ENCODE data around the gene INPP5D. TPM values are rescaled to one million over a fixed set of nuclear protein-coding genes. Genes with fewer than 3 reads are reported as not detected.

INPP5D gene
- total RNA-seq, 2 experiments from 2014 or later = 129 to 135 TPM

DNA sequence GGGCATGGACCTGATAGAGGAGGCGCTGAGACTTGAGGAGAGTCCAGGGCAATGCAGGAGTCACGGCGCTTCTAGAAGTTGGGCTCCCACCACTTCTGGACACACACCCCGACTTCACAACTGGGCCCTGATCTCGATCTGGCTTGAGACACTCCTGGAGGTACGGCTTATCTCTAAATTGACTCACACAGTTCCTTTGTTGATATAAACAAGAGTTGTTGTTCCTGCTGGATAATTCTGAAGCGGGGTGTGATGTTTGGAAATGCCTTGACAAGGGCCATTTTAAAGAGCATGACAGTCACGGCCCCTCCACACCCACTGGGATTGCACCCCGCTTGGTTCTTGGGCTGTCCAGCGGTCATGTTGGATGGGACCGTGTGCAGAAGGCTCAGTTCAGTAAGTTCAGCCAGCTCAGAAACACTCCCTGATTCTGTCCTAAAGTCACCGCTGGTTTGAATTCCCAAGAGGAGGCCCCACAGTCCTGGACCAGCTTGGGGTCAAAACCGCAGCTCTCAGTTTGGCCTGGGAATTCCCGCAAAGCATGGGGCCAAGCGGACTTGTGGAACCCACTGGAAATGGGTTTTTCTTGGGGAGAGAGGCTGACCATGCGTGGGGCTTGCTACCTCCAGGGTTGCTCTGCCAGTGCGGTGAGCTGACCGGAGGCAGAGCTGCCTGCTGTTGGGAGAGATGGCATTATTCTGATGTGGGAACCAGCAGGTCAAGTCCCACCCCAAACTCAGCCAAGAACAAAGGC lies 37.0 kb upstream of the INPP5D start:
- DNase-seq (no peak), ATAC-seq (ENCODE audit: low read depth) (no peak)
- H3K27me3 Mint-ChIP-seq = no peaks in the 10 kb centered on the region
- no peaks in the 10 kb centered on the region for H3K4me1 Mint-ChIP-seq
- H3K4me3 Mint-ChIP-seq = no peak overlapping the region
- H3K27ac Mint-ChIP-seq = no peak overlapping the region
- H3K9me3 Mint-ChIP-seq = no peaks in the 10 kb centered on the region
- POLR2A ChIA-PET = no interaction called here
- H3K36me3 Mint-ChIP-seq = no peaks in the 10 kb centered on the region

- POLR2A ChIA-PET = no interaction called here
- no peak for DNase-seq
- Mint-ChIP-seq H3K27ac (no peak overlapping the region), H3K4me3 (no peak overlapping the region), H3K9me3 (no peaks in the 10 kb centered on the region), H3K27me3 (peaks cover 2% of the 10 kb centered on the region), H3K36me3 (no peaks in the 10 kb centered on the region), H3K4me1 (no peaks in the 10 kb centered on the region)
- no peak for ATAC-seq (ENCODE audit: low read depth)
These were observed 36.3 kb upstream of the INPP5D start for GRCh38 chr2:233023761-233024410.

- Mint-ChIP-seq H3K27ac (no peak overlapping the region), H3K9me3 (no peaks in the 10 kb centered on the region), H3K36me3 (no peaks in the 10 kb centered on the region), H3K4me1 (peaks cover 3% of the 10 kb centered on the region), H3K4me3 (no peak overlapping the region), H3K27me3 (peaks cover 5% of the 10 kb centered on the region)
- DNase-seq = no peak
- no peak for ATAC-seq (ENCODE audit: low read depth)
- POLR2A ChIA-PET = no interaction called here
These were observed 34.4 kb upstream of the INPP5D start for GRCh38 chr2:233025706-233026105.

GRCh38 chr2:233026198-233026813 lies 33.8 kb upstream of the INPP5D start:
- Mint-ChIP-seq H3K9me3 (no peaks in the 10 kb centered on the region), H3K36me3 (no peaks in the 10 kb centered on the region), H3K4me1 (peaks cover 3% of the 10 kb centered on the region), H3K27ac (no peak overlapping the region), H3K4me3 (no peak overlapping the region), H3K27me3 (peaks cover 5% of the 10 kb centered on the region)
- POLR2A ChIA-PET = no interaction called here
- no peak for ATAC-seq (ENCODE audit: low read depth)
- no peak for DNase-seq

GRCh38 chr2:233029321-233029720 lies 30.8 kb upstream of the INPP5D start:
- POLR2A ChIA-PET = no interaction called here
- ATAC-seq (ENCODE audit: low read depth) (no peak), DNase-seq (no peak)
- H3K9me3 Mint-ChIP-seq = no peaks in the 10 kb centered on the region
- peaks cover 5% of the 10 kb centered on the region for H3K27me3 Mint-ChIP-seq
- H3K4me1 Mint-ChIP-seq = peaks cover 3% of the 10 kb centered on the region
- no peaks in the 10 kb centered on the region for H3K36me3 Mint-ChIP-seq
- no peak overlapping the region for H3K4me3 Mint-ChIP-seq
- H3K27ac Mint-ChIP-seq = no peak overlapping the region

GRCh38 chr2:233031556-233032500 lies 28.3 kb upstream of the INPP5D start:
- no peak overlapping the region for H3K27ac Mint-ChIP-seq
- no peaks in the 10 kb centered on the region for H3K36me3 Mint-ChIP-seq
- H3K9me3 Mint-ChIP-seq = no peaks in the 10 kb centered on the region
- peaks cover 5% of the 10 kb centered on the region for H3K27me3 Mint-ChIP-seq
- H3K4me3 Mint-ChIP-seq = no peak overlapping the region
- DNase-seq (no peak), ATAC-seq (ENCODE audit: low read depth) (no peak)
- H3K4me1 Mint-ChIP-seq = peaks cover 3% of the 10 kb centered on the region
- POLR2A ChIA-PET = no interaction called here

DNA sequence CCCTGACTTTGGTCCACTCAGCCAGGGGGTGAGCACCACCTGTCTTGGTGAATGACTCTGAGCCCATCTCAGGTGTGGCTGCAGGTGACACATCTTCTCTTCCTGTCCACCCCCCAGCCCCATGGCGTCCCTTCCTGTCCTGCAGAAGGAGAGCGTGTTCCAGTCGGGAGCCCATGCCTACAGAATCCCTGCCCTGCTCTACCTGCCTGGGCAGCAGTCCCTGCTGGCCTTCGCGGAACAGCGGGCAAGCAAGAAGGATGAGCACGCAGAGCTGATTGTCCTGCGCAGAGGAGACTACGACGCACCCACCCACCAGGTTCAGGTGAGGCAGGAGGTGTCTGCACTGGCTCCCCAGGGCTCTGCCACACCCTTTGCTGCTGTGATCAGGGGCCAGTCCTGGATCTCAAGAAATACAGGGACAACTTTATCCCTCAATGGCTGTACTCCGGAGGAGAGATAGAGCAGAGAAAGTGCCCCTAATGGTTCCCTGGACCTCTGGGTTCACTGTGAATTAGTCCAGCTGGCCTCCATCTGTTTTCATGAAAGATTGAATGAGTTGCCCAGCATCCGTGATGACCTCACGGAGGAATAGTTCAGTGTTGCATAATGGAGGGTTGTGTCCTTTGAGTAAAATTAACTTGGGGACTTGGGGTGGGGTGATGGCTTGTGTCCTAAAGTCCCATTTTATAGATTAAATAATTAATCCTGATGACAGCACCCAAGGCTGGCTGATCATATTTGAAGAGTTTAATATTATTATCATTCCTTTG lies 27.4 kb upstream of the INPP5D start, which contains the start of gene NEU2:
Gene NEU2, plus strand, starts transcription at position 122 of the 770 bp plus-strand sequence. Its CDS starts 0 bp downstream, at position 122.
- Mint-ChIP-seq H3K4me3 (no peak within 1 kb of the TSS), H3K4me1 (peaks cover 3% of the 10 kb centered on the region), H3K27ac (no peak within 1 kb of the TSS), H3K9me3 (no peaks in the 10 kb centered on the region), H3K36me3 (no peaks in the 10 kb centered on the region), H3K27me3 (peaks cover 5% of the 10 kb centered on the region)
- no peak for ATAC-seq (ENCODE audit: low read depth)
- DNase-seq = no peak
- POLR2A ChIA-PET = no interaction called here

- Mint-ChIP-seq H3K9me3 (no peaks in the 10 kb centered on the region), H3K36me3 (no peaks in the 10 kb centered on the region), H3K27me3 (peaks cover 5% of the 10 kb centered on the region), H3K4me1 (peaks cover 3% of the 10 kb centered on the region), H3K27ac (no peak overlapping the region), H3K4me3 (no peak overlapping the region)
- ATAC-seq (ENCODE audit: low read depth) (no peak), DNase-seq (no peak)
- POLR2A ChIA-PET = no interaction called here
These were observed 26.5 kb upstream of the INPP5D start for GRCh38 chr2:233033672-233034071.

- POLR2A ChIA-PET = no interaction called here
- no peak overlapping the region for H3K4me3 Mint-ChIP-seq
These were observed 25.9 kb upstream of the INPP5D start for GRCh38 chr2:233034091-233034882.

DNA sequence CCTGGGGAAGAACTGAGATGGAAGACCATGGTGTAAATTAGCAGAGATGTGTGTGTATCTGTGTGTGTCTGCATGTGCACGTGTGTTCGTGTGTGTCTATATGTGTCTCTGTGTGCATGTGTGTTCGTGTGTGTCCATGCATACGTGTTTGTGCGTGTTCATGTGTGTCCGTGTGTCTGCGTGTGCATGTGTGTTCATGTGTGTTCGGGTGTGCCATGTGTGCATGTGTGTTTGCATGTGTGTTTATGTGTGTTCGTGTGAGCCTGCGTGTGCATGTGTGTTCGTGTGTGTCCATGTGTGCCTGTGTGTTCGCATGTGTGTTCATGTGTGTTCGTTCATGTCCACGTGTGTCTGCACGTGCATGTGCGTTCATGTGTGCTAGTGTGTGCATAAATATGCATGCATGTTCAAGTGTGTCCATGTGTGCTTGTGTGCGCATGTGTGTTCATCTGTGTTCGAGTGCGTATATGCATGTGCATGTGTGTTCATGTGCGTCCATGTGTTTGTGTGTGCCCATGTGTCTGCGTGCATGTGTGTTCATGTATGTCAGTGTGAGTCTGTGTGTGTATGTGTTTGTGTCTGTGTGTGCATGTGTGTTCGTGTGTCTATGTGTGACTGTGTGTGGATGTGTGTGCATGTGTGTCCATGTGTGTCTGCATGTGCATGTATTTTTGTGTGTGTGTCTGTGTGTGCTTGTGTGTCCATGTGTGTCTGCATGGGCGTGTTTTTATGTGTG lies 24.5 kb upstream of the INPP5D start:
- DNase-seq (no peak), ATAC-seq (ENCODE audit: low read depth) (no peak)
- Mint-ChIP-seq H3K36me3 (no peaks in the 10 kb centered on the region), H3K27me3 (no peaks in the 10 kb centered on the region), H3K4me1 (no peaks in the 10 kb centered on the region), H3K4me3 (no peak overlapping the region), H3K9me3 (no peaks in the 10 kb centered on the region), H3K27ac (no peak overlapping the region)
- POLR2A ChIA-PET = no interaction called here

More at GRCh38 chr2:233034091-233034882, 25.9 kb upstream of the INPP5D start:
- no peaks in the 10 kb centered on the region for H3K9me3 Mint-ChIP-seq
- H3K4me1 Mint-ChIP-seq = peaks cover 2% of the 10 kb centered on the region
- no peak overlapping the region for H3K27ac Mint-ChIP-seq
- DNase-seq (no peak), ATAC-seq (ENCODE audit: low read depth) (no peak)
- no peaks in the 10 kb centered on the region for H3K36me3 Mint-ChIP-seq
- H3K27me3 Mint-ChIP-seq = peaks cover 2% of the 10 kb centered on the region

- Mint-ChIP-seq H3K4me3 (no peak overlapping the region), H3K27me3 (no peaks in the 10 kb centered on the region), H3K27ac (no peak overlapping the region), H3K9me3 (no peaks in the 10 kb centered on the region), H3K4me1 (no peaks in the 10 kb centered on the region), H3K36me3 (no peaks in the 10 kb centered on the region)
- ATAC-seq (ENCODE audit: low read depth) = no peak
- DNase-seq = no peak
- POLR2A ChIA-PET = no interaction called here
These were observed 23.8 kb upstream of the INPP5D start for GRCh38 chr2:233036162-233036838.
